Central memory CD8-positive, alpha-beta T cell (primary cell): ENCODE results near the gene STRADA.

ENCODE experiments used
- ATAC-seq: fragments of 150-1000 bp; cut with Tn5 transposase; replicated peaks from 2 replicates; pipeline ENCODE4 v1.10.0; 2022; ENCODE audit warnings: mild to moderate bottlenecking, moderate FRiP score, moderate number of reproducible peaks; ENCODE audit not compliant: poor library complexity, severe bottlenecking; ENCODE audit errors: extremely low read depth
- DNase-seq, 2 donors: peaks; one replicate each; pipeline ENCODE4 v3.0.0; 2021; ENCODE audit warnings: low spot score in 2 of 2
- H3K27ac Mint-ChIP-seq: one replicate; pipeline ENCODE4 v1.8.0; 2022; ENCODE audit warnings: low read depth, mild to moderate bottlenecking, moderate library complexity, mixed read lengths
- H3K27me3 Mint-ChIP-seq: one replicate; pipeline ENCODE4 v1.8.0; 2022; ENCODE audit warnings: mixed read lengths
- H3K36me3 Mint-ChIP-seq: one replicate; pipeline ENCODE4 v1.8.0; 2022; ENCODE audit warnings: mild to moderate bottlenecking, moderate library complexity, mixed read lengths; ENCODE audit not compliant: insufficient read depth
- H3K4me1 Mint-ChIP-seq: one replicate; pipeline ENCODE4 v1.8.0; 2022; ENCODE audit warnings: mixed read lengths
- H3K4me3 Mint-ChIP-seq: one replicate; pipeline ENCODE4 v1.8.0; 2022; ENCODE audit warnings: mild to moderate bottlenecking, moderate library complexity, mixed read lengths
- H3K9me3 Mint-ChIP-seq: one replicate; pipeline ENCODE4 v1.8.0; 2022; ENCODE audit warnings: mixed read lengths

The STRADA gene

GRCh38 chr17:63685041-63685440 lies 56.6 kb downstream of the STRADA start:
- H3K27me3 Mint-ChIP-seq, result no peaks in the 10 kb centered on the region
- H3K36me3 Mint-ChIP-seq, result peaks cover 43% of the 10 kb centered on the region
- peaks cover 9% of the 10 kb centered on the region for H3K4me1 Mint-ChIP-seq
- H3K27ac Mint-ChIP-seq, result no peak overlapping the region
- DNase-seq, result no peak
- ATAC-seq, result no peak
- H3K9me3 Mint-ChIP-seq, result no peaks in the 10 kb centered on the region
- no peak overlapping the region for H3K4me3 Mint-ChIP-seq

DNA sequence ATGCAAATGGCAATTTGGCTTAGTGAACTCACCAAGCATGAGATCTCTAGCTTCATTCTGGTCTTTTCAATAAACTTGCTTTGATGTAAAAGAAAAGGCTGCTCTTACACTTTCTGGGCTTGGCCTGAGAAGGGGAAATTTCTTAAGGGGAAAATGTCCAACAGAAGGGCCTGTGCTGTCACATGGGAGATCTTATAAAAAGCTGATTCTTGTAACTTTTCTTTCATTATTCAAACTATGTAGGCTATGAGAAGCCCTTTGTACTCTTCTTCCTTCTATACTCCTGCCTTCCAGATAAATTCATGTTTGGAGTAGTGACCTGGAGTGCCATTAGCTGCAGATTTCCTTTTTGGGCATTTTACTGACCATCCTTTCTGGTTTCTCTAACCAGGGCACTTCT lies 58.6 kb downstream of the STRADA start:
- Mint-ChIP-seq H3K9me3 (no peaks in the 10 kb centered on the region), H3K4me1 (peaks cover 13% of the 10 kb centered on the region), H3K27me3 (no peaks in the 10 kb centered on the region), H3K36me3 (peaks cover 36% of the 10 kb centered on the region), H3K4me3 (no peak overlapping the region), H3K27ac (no peak overlapping the region)
- no peak for DNase-seq
- ATAC-seq, result no peak

- Mint-ChIP-seq H3K9me3 (no peaks in the 10 kb centered on the region), H3K27ac (no peak overlapping the region), H3K4me1 (peaks cover 13% of the 10 kb centered on the region), H3K4me3 (no peak overlapping the region), H3K27me3 (no peaks in the 10 kb centered on the region), H3K36me3 (peaks cover 36% of the 10 kb centered on the region)
- ATAC-seq, result no peak
- DNase-seq, result no peak
Observed at GRCh38 chr17:63682441-63682840, 59.2 kb downstream of the STRADA start.

GRCh38 chr17:63681530-63681929 lies 60.1 kb downstream of the STRADA start:
- Mint-ChIP-seq H3K9me3 (no peaks in the 10 kb centered on the region), H3K36me3 (peaks cover 36% of the 10 kb centered on the region), H3K4me3 (no peak overlapping the region), H3K27ac (no peak overlapping the region), H3K27me3 (no peaks in the 10 kb centered on the region), H3K4me1 (peaks cover 14% of the 10 kb centered on the region)
- no peak for DNase-seq
- no peak for ATAC-seq

- DNase-seq (no peak), ATAC-seq (no peak)
- Mint-ChIP-seq H3K4me1 (peaks cover 19% of the 10 kb centered on the region), H3K4me3 (no peak overlapping the region), H3K36me3 (peaks cover 32% of the 10 kb centered on the region), H3K9me3 (no peaks in the 10 kb centered on the region), H3K27me3 (no peaks in the 10 kb centered on the region), H3K27ac (peak overlapping the region; percentile 38)
Observed at GRCh38 chr17:63680700-63681099, 60.9 kb downstream of the STRADA start.

DNA sequence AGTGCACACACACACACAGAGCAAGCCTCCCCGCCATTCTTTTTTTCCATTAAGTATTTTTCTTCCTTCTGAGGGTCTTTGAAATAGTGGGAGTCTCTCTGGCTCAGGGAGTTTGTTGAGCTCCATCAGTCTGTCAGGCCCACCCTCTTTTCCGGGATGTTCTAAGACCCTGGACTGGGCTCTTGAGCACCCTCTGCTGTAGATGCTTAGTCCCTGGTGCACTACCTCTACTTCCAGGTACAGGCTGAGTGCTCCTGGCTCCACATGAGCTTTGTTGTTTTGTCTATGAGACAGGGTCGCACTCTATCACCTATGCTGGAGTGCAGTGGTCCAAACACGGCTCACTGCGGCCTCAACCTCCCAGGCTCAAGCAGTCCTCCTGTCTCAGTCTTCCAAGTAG lies 62.4 kb downstream of the STRADA start:
- Mint-ChIP-seq H3K27ac (peak overlapping the region; percentile 54), H3K4me1 (peaks cover 19% of the 10 kb centered on the region), H3K27me3 (no peaks in the 10 kb centered on the region), H3K36me3 (peaks cover 23% of the 10 kb centered on the region), H3K9me3 (no peaks in the 10 kb centered on the region), H3K4me3 (no peak overlapping the region)
- no peak for DNase-seq
- no peak for ATAC-seq

GRCh38 chr17:63676584-63676983 lies 65.0 kb downstream of the STRADA start:
- Mint-ChIP-seq H3K4me3 (no peak overlapping the region), H3K9me3 (no peaks in the 10 kb centered on the region), H3K4me1 (peaks cover 18% of the 10 kb centered on the region), H3K27ac (no peak overlapping the region), H3K27me3 (no peaks in the 10 kb centered on the region), H3K36me3 (peaks cover 18% of the 10 kb centered on the region)
- DNase-seq, result no peak
- ATAC-seq, result no peak

- Mint-ChIP-seq H3K27me3 (no peaks in the 10 kb centered on the region), H3K4me1 (peaks cover 20% of the 10 kb centered on the region), H3K9me3 (no peaks in the 10 kb centered on the region), H3K36me3 (peaks cover 16% of the 10 kb centered on the region), H3K4me3 (no peak overlapping the region), H3K27ac (peak overlapping the region; percentile 22)
- ATAC-seq (no peak), DNase-seq (no peak)
Observed at GRCh38 chr17:63675607-63676546, 65.7 kb downstream of the STRADA start.

DNA sequence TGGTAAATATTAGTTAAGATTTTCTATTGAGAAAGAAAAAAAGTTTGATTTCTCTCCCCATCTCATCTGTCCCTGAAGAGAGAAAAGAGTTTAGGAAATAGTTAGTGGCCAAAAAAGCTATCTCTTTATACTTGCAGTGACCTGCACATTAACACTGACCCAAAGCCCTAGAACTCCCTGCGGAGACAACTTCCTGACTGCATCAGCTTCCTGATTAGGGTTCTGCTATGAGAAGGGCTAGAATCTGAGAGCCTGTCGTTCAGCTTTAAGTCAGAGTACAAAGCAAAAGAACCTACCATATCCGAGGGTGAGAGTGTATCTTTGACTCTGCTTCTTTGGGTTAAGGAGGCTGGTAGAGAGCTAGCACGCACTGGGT lies 66.4 kb downstream of the STRADA start:
- Mint-ChIP-seq H3K36me3 (peaks cover 17% of the 10 kb centered on the region), H3K27me3 (no peaks in the 10 kb centered on the region), H3K4me1 (peaks cover 22% of the 10 kb centered on the region), H3K9me3 (no peaks in the 10 kb centered on the region), H3K27ac (no peak overlapping the region), H3K4me3 (no peak overlapping the region)
- ATAC-seq, result no peak
- DNase-seq, result no peak

DNA sequence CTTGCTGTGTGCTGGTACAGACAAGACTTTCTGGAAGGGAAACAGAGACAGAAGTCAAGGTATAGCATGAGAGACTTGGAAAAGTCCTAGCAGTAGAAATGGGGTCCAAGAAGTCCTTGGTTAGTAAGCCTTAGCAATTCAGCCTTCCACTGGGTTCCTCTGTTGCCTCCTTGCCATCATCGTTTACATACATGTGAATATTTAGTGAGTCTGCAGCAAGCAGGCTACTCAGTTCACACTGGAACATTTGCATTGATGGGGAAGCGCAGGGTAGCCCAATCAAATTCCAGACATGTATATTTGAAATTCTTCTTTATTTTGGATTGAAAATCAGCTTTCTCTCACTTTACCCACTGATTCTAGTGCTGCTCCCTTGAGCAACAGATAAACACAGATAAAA lies 68.7 kb downstream of the STRADA start:
- Mint-ChIP-seq H3K27ac (no peak overlapping the region), H3K27me3 (no peaks in the 10 kb centered on the region), H3K36me3 (peaks cover 23% of the 10 kb centered on the region), H3K9me3 (no peaks in the 10 kb centered on the region), H3K4me3 (no peak overlapping the region), H3K4me1 (peaks cover 16% of the 10 kb centered on the region)
- ATAC-seq, result no peak
- DNase-seq, result no peak

DNA sequence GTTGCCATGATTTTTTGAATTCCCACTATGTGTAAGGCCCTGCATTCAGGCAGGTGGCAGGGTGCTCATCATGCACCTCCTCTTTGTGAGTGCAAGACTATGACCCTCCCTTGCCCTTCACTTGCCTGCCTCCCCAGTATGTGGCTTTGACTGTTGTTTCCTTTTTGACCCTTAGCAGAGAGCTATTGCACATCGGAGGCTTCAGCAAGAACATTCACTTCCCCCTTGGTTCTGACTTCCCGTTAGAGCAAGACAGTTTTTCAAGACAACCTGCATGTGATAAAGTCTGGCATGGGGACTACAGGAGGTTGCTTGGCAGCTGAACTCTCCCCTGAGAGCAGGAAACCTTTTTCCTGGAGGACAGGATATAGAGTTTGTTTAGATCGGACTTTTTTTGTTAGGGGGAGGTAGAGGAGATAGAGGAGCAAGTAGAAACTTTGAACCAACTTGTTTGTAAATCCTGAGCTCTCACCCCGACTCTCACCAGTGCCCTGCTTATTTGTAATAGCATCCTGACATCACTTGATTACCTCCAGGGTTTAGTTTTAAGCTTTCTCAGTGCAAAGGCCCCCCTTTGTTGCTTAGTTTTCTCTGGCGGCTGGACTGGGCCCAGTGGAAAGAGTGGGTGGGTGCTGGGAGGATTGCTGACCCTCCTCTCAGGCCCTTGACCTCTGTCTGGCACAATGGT lies 75.9 kb downstream of the STRADA start:
- no peak overlapping the region for H3K27ac Mint-ChIP-seq
- H3K27me3 Mint-ChIP-seq, result no peaks in the 10 kb centered on the region
- no peak overlapping the region for H3K4me3 Mint-ChIP-seq
- ATAC-seq, result no peak
- peaks cover 45% of the 10 kb centered on the region for H3K36me3 Mint-ChIP-seq
- peaks cover 9% of the 10 kb centered on the region for H3K4me1 Mint-ChIP-seq
- no peaks in the 10 kb centered on the region for H3K9me3 Mint-ChIP-seq
- no peak for DNase-seq

GRCh38 chr17:63659850-63660249 lies 81.7 kb downstream of the STRADA start:
- Mint-ChIP-seq H3K36me3 (peaks cover 53% of the 10 kb centered on the region), H3K27ac (no peak overlapping the region), H3K4me1 (peaks cover 13% of the 10 kb centered on the region)

GRCh38 chr17:63658366-63658765 lies 83.2 kb downstream of the STRADA start:
- H3K27ac Mint-ChIP-seq, result no peak overlapping the region
- no peak for ATAC-seq
- H3K4me3 Mint-ChIP-seq, result no peak overlapping the region
- peaks cover 8% of the 10 kb centered on the region for H3K4me1 Mint-ChIP-seq
- H3K36me3 Mint-ChIP-seq, result peaks cover 52% of the 10 kb centered on the region
- no peaks in the 10 kb centered on the region for H3K9me3 Mint-ChIP-seq
- DNase-seq, result no peak
- H3K27me3 Mint-ChIP-seq, result no peaks in the 10 kb centered on the region

More at GRCh38 chr17:63659850-63660249, 81.7 kb downstream of the STRADA start:
- DNase-seq (no peak), ATAC-seq (no peak)
- Mint-ChIP-seq H3K9me3 (no peaks in the 10 kb centered on the region), H3K4me3 (no peak overlapping the region), H3K27me3 (no peaks in the 10 kb centered on the region)
